Subcutaneous adipose tissue (tissue), 4 donors: Measurements from ENCODE around the gene FGGY. TPM values are rescaled to one million over a fixed set of nuclear protein-coding genes. Genes with fewer than 3 reads are reported as not detected.

Experiments
- CTCF ChIP-seq: fragments of 450-650 bp; IDR thresholded peaks from one replicate; pipeline ENCODE4 v1.5.1; 2016; ENCODE audit warnings: low read depth, mild to moderate bottlenecking, control low read depth, antibody characterized with exemption, moderate library complexity
- total RNA-seq, 4 donors: library from RNA; depleted of rRNA; stranded (reverse); fragments of >200 nt; gene quantifications; one replicate each; pipeline ENCODE4 v1.1.0, GENCODE V29; 2016

The FGGY gene
- total RNA-seq, 4 donors from 2014 or later = 7.8 to 19.2 (median 12.5) TPM

DNA sequence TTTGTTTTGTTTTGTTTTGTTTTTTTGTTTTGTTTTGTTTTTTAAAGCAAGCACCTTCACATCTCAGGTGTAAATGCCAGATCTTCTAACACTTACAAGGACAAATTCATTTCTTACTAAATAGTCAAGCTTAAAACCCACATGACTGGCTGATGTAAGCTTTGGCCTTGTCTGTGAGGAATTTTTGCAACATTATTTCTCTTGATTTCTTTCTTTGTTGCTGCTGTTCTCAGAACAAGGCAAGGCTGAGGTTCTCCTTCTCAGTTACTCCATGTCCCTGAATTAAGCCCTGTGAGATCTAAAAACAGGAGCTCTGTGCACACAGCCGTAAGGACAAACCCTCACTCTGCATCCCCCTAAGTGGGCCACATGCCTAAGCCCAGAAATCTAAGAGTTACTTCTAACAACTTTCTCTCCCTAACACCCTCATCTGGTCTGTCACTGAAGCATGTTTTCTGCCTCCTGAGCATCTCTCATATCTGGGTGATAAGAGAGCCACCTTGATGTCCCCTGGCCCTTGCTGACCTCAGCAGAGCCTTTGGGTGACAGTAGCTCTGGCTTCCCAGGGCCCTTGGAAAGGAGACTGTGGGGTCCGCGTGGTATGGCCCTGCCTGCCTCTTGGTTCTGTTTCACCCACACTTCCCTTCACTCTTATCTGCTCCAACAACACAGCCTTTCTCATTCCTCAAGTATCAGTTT, 436.7 kb downstream of the FGGY start:
- no peak for TF ChIP-seq CTCF

- TF ChIP-seq CTCF = no peak
These were observed 439.9 kb downstream of the FGGY start for GRCh38 chr1:59736744-59737143.

- no peak for TF ChIP-seq CTCF
These were observed 440.7 kb downstream of the FGGY start for GRCh38 chr1:59737638-59738037.

DNA sequence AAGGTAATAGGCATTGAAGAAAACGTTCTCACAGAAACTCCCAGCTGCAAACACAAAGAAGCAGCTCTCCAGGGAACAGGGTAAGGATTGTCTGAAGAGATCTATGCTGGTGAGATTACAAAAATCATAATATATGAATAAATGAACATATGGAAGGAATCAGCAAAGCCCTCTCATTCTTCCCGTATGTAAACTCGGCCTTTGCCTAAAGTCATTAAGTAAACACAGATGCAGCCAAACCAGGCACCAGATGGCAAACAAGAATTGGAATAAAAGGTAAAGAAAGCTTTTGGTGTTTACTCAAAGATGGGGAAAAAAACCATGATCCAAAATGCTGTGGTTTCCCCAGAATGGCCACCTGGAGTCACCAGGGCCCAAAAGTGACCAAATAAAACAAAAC, 441.3 kb downstream of the FGGY start:
- no peak for TF ChIP-seq CTCF

DNA sequence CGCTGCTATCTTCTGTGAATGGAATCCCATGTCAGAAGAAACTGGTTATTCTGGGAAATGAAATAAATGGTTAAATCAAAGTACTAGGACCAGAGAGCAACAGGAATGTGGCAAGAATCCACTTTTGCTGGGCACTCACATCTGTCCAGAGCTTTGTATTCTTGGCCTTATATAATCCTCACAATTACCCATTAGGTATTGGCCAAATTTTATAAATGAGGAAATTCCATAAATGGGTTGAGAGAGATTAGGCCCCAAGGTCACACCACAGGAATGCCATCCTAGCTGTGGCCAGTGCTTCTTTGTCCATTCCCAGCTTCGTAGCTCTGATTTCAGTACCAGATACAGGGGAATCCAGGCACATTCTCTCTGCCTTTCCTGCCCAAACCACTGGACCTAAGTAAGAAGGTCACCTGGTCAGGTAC, 441.7 kb downstream of the FGGY start:
- TF ChIP-seq CTCF = no peak

DNA sequence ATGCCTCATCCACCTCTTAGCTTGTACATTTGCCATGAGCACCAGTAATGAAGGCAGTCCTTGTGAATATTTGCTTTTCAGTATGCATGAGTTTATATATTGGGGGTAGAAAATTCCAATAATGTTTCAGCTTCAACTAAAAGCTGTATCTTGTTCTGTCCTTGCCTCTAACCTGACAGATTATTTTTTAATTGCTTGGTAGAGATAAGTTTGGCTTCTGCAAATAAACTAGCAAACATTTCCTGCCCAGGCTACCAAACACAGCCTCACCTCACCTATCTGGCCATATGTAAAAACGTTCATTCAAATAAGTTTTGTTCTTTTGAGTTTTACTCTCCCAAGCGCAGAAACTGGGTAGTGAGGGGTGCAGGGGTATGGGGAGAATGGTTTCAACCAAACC, 442.2 kb downstream of the FGGY start:
- no peak for TF ChIP-seq CTCF

DNA sequence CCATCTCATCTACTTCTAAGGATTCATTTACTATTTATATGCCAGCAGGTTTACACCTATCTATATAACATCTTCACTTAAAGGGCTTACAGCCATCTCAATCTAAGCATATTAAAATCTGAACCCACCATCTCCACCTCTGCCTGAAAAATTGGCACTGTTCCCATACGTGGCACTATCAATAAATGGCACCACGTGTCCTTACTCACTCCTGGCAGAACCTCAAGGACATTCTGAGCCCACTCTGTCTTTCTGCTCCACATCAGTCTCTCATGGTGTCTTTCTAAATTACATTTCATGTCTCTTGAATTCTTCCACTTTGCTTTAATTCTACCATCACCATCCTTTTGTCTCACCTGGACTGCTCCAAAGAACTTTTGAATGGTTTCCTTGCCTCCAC, 445.6 kb downstream of the FGGY start:
- no peak for TF ChIP-seq CTCF
